H1 (cell line): ENCODE results near the gene MAPK8IP3. TPM values are rescaled to one million over a fixed set of nuclear protein-coding genes. Genes with fewer than 3 reads are reported as not detected.

ENCODE experiments used
- CTCF ChIA-PET: fragments of 300-600 bp; sonication (Branson Sonifier 250); formaldehyde crosslinking; loops from one replicate; lab custom pipeline; 2021; ENCODE audit not compliant: partially characterized antibody; lab: Charles Lee
- POLR2A ChIA-PET: fragments of 300-600 bp; sonication (Branson Sonifier 250); formaldehyde crosslinking; loops from one replicate; lab custom pipeline; 2021; ENCODE audit warnings: inconsistent platforms; ENCODE audit not compliant: partially characterized antibody; lab: Charles Lee
- DNase-seq, 2 experiments: peaks; one replicate each; pipeline versions ENCODE4 v3.0.0 to v3.0.0-alpha.2; 2010 to 2022; ENCODE audit warnings: low spot score in 2 of 2, low read depth in 1 of 2, mixed read lengths in 1 of 2
- FAIRE-seq: peaks from 2 replicates; lab custom pipeline; 2011; peaks lifted over from hg19 to GRCh38; lab: Jason Lieb, UNC
- H2AFZ ChIP-seq: 2 replicates; pipeline ENCODE4 v1.8.1; 2012; ENCODE audit warnings: low read length, inconsistent platforms
- H2AK5ac ChIP-seq: 2 replicates; pipeline ENCODE4 v1.6.1; 2013; ENCODE audit warnings: low read depth, low read length
- H2BK120ac ChIP-seq: replicated peaks from 2 replicates; pipeline ENCODE3; 2013; ENCODE audit warnings: low read depth, low read length, inconsistent platforms
- H2BK12ac ChIP-seq: 2 replicates; pipeline ENCODE4 v1.6.1; 2013; ENCODE audit warnings: low read depth, low read length
- H2BK15ac ChIP-seq: 2 replicates; pipeline ENCODE4 v1.6.1; 2013; ENCODE audit warnings: low read length
- H2BK20ac ChIP-seq: 2 replicates; pipeline ENCODE4 v1.6.1; 2013; ENCODE audit warnings: low read length
- H2BK5ac ChIP-seq: 2 replicates; pipeline ENCODE4 v1.6.1; 2013; ENCODE audit warnings: low read depth, low read length
- H3K14ac ChIP-seq: 2 replicates; pipeline ENCODE4 v1.6.1; 2013; ENCODE audit warnings: inconsistent platforms; ENCODE audit not compliant: insufficient read length
- H3K18ac ChIP-seq: 2 replicates; pipeline ENCODE4 v1.6.1; 2013; ENCODE audit warnings: low read length; ENCODE audit errors: extremely low read depth
- H3K23ac ChIP-seq: 2 replicates; pipeline ENCODE4 v1.6.1; 2013; ENCODE audit warnings: inconsistent platforms; ENCODE audit not compliant: insufficient read length
- H3K23me2 ChIP-seq: 2 replicates; pipeline ENCODE4 v1.6.1; 2013; ENCODE audit warnings: low read depth, low read length
- H3K27ac ChIP-seq: 2 replicates; pipeline ENCODE4 v1.6.1; 2011; ENCODE audit warnings: low read depth, low read length, inconsistent platforms
- H3K27me3 ChIP-seq, 4 experiments: replicated peaks in 1 of 4; 1 replicate in 1 of 4; 2 replicates in 3 of 4; pipeline versions ENCODE4 v1.6.1 to v1.8.1; 2011 to 2013; ENCODE audit warnings: low read length in 3 of 4, mild to moderate bottlenecking in 3 of 4, inconsistent platforms in 2 of 4, mixed read lengths in 2 of 4, moderate library complexity in 1 of 4; ENCODE audit not compliant: control insufficient read depth in 3 of 4, insufficient read depth in 3 of 4; ENCODE audit errors: extremely low read depth in 1 of 4
- H3K36me3 ChIP-seq, 4 experiments: 2 replicates each; pipeline versions ENCODE4 v1.6.1 to v1.8.1; 2011 to 2013; ENCODE audit warnings: mild to moderate bottlenecking in 4 of 4, low read length in 3 of 4, moderate library complexity in 2 of 4, control low read depth in 1 of 4, inconsistent platforms in 1 of 4; ENCODE audit not compliant: insufficient read depth in 4 of 4, control insufficient read depth in 2 of 4
- H3K4ac ChIP-seq: replicated peaks from 2 replicates; pipeline ENCODE3; 2013; ENCODE audit warnings: low read length, low read depth, mixed read lengths, inconsistent platforms; ENCODE audit not compliant: insufficient read length
- H3K4me1 ChIP-seq, 4 experiments: replicated peaks in 1 of 4; 1 replicate in 1 of 4; 2 replicates in 3 of 4; pipeline versions ENCODE4 v1.6.1 to v1.8.1; 2011 to 2013; ENCODE audit warnings: low read length in 3 of 4, inconsistent platforms in 2 of 4, mixed read lengths in 1 of 4; ENCODE audit not compliant: insufficient read depth in 4 of 4, control insufficient read depth in 3 of 4
- H3K4me2 ChIP-seq, 2 experiments: 2 replicates each; pipeline versions ENCODE4 v1.6.1 to v1.8.1; 2011 to 2013; ENCODE audit warnings: low read depth in 2 of 2, low read length in 2 of 2, control low read depth in 1 of 2, inconsistent platforms in 1 of 2, mild to moderate bottlenecking in 1 of 2; ENCODE audit not compliant: insufficient read depth in 1 of 2
- H3K4me3 ChIP-seq, 4 experiments: fragments of 200-600, 300-600 bp in 1 of 4; sonication (generic), shearing (Covaris generic), sonication (Bioruptor Twin) in 1 of 4; 2 replicates each; pipeline versions ENCODE4 v1.5.1 to v1.8.1; 2011 to 2016; ENCODE audit warnings: low read length in 4 of 4, low read depth in 3 of 4, control low read depth in 2 of 4, inconsistent platforms in 2 of 4, mild to moderate bottlenecking in 2 of 4, mixed read lengths in 1 of 4, moderate library complexity in 1 of 4; ENCODE audit not compliant: insufficient read depth in 2 of 4; ENCODE audit errors: extremely low read depth in 1 of 4
- H3K56ac ChIP-seq: replicated peaks from 2 replicates; pipeline ENCODE3; 2013; ENCODE audit warnings: low read depth, mild to moderate bottlenecking, mixed read lengths, low read length, inconsistent platforms; ENCODE audit not compliant: insufficient read length
- H3K79me1 ChIP-seq: 2 replicates; pipeline ENCODE4 v1.6.1; 2013; ENCODE audit warnings: low read depth, low read length, control low read depth
- H3K79me2 ChIP-seq, 2 experiments: 2 replicates each; pipeline versions ENCODE4 v1.6.1 to v1.8.1; 2012 to 2013; ENCODE audit warnings: low read length in 2 of 2, mild to moderate bottlenecking in 2 of 2, inconsistent platforms in 1 of 2; ENCODE audit not compliant: insufficient read depth in 2 of 2, control insufficient read depth in 1 of 2
- H3K9ac ChIP-seq, 4 experiments: replicated peaks in 1 of 4; 1 replicate in 1 of 4; 2 replicates in 3 of 4; pipeline versions ENCODE4 v1.6.1 to v1.8.1; 2011 to 2013; ENCODE audit warnings: low read depth in 3 of 4, low read length in 3 of 4, control low read depth in 2 of 4, mild to moderate bottlenecking in 2 of 4, moderate library complexity in 2 of 4, inconsistent platforms in 1 of 4; ENCODE audit errors: extremely low read depth in 1 of 4
- H3K9me3 ChIP-seq, 2 experiments: 2 replicates each; pipeline versions ENCODE4 v1.6.1 to v1.8.1; 2012 to 2013; ENCODE audit warnings: mild to moderate bottlenecking in 2 of 2, moderate library complexity in 2 of 2, control low read depth in 1 of 2, inconsistent platforms in 1 of 2, low read depth in 1 of 2, low read length in 1 of 2, mixed read lengths in 1 of 2; ENCODE audit not compliant: insufficient read depth in 2 of 2
- H4K20me1 ChIP-seq, 2 experiments: replicated peaks in 1 of 2; 2 replicates each; pipeline versions ENCODE3 to v1.8.1; 2011 to 2013; ENCODE audit warnings: inconsistent platforms in 2 of 2, low read length in 2 of 2, mild to moderate bottlenecking in 1 of 2; ENCODE audit not compliant: insufficient read depth in 2 of 2, control insufficient read depth in 1 of 2
- H4K5ac ChIP-seq: 2 replicates; pipeline ENCODE4 v1.6.1; 2013; ENCODE audit warnings: low read length, low read depth, mixed read lengths, inconsistent platforms; ENCODE audit not compliant: insufficient read length
- H4K8ac ChIP-seq: 2 replicates; pipeline ENCODE4 v1.8.0; 2013; ENCODE audit warnings: mild to moderate bottlenecking, moderate library complexity, low read length, inconsistent platforms; ENCODE audit not compliant: insufficient read depth; ENCODE audit errors: extremely low read depth
- H4K91ac ChIP-seq: replicated peaks from 2 replicates; pipeline ENCODE3; 2013; ENCODE audit warnings: low read length, mixed read lengths, inconsistent platforms; ENCODE audit not compliant: insufficient read length
- CEBPB ChIP-seq: IDR thresholded peaks from 2 replicates; pipeline ENCODE4 v1.6.1; 2012; ENCODE audit warnings: low read depth, low read length
- FOSL1 ChIP-seq: IDR thresholded peaks from 2 replicates; pipeline ENCODE4 v1.6.1; 2011; ENCODE audit warnings: mild to moderate bottlenecking, low read depth, low read length, moderate library complexity; ENCODE audit not compliant: insufficient read depth
- KDM5A ChIP-seq: fragments of 200-600 bp; IDR thresholded peaks from 2 replicates; pipeline ENCODE4 v1.7.1; 2012; ENCODE audit warnings: mild to moderate bottlenecking, low read length, inconsistent platforms, mixed read lengths
- SAP30 ChIP-seq: fragments of 300-600 bp; sonication (generic); IDR thresholded peaks from 2 replicates; pipeline ENCODE4 v1.7.1; 2012; ENCODE audit warnings: low read length, moderate library complexity, mild to moderate bottlenecking, inconsistent platforms; ENCODE audit not compliant: insufficient read depth, insufficient replicate concordance
- SIX5 ChIP-seq: IDR thresholded peaks from 2 replicates; pipeline ENCODE4 v1.6.1; 2011; ENCODE audit warnings: mild to moderate bottlenecking, low read depth, low read length
- SP4 ChIP-seq: IDR thresholded peaks from 2 replicates; pipeline ENCODE4 v1.6.1; 2012; ENCODE audit warnings: low read length, inconsistent platforms
- TCF12 ChIP-seq: IDR thresholded peaks from 2 replicates; pipeline ENCODE4 v1.6.1; 2011; ENCODE audit warnings: low read depth, mild to moderate bottlenecking, low read length
- YY1 ChIP-seq: IDR thresholded peaks from 2 replicates; pipeline ENCODE4 v1.6.1; 2011; ENCODE audit warnings: low read depth, mild to moderate bottlenecking, low read length
- WGBS, 2 experiments: shearing (Covaris generic) in 1 of 2; methylation state at CpG; one replicate each; pipeline versions ENCODE4 v1.1.6 to v1.1.7; 2013 to 2015; ENCODE audit warnings: low lambda C conversion rate in 2 of 2, mixed read lengths in 2 of 2, inconsistent platforms in 1 of 2, low coverage in 1 of 2, missing lambda C conversion rate in 1 of 2; ENCODE audit not compliant: insufficient replicate concordance in 2 of 2, insufficient coverage in 1 of 2, insufficient read length in 1 of 2; ENCODE audit errors: extremely low coverage in 1 of 2, missing lambda C conversion rate in 1 of 2; 5-methylcytosine and 5-hydroxymethylcytosine counted together
- polyA plus RNA-seq, 7 experiments: library from polyadenylated mRNA; depleted of rRNA in 3 of 7; stranded (reverse) in 5 of 7; unstranded in 2 of 7; fragments of >200 nt in 5 of 7; fragments of 200-250 nt in 2 of 7; gene quantifications; 1 replicate in 5 of 7; 2 replicates in 1 of 7; 4 replicates in 1 of 7; pipeline versions ENCODE4 v1.2.1 to v1.2.3, GENCODE V29; 2011 to 2013; ENCODE audit warnings: missing spikeins in 2 of 7, mixed read lengths in 2 of 7
- total RNA-seq: library from RNA; stranded (reverse); fragmentation: NEBNext Ultra II Directional; extraction: Animal tissue kit (Norgen Biotek cat#: 25700); gene quantifications from 2 replicates; pipeline ENCODE4 v1.2.1, GENCODE V29; 2021
- TF ChIP-seq, protein P1 (sequence below): IDR thresholded peaks from 2 replicates; pipeline ENCODE4 v1.6.1; 2012; ENCODE audit warnings: inconsistent platforms
- TF ChIP-seq, protein P2 (sequence below), 3 experiments: IDR thresholded peaks; 1 replicate in 2 of 3; 2 replicates in 1 of 3; pipeline versions ENCODE4 v1.5.1 to v1.6.1; 2011; ENCODE audit warnings: low read length in 3 of 3, mild to moderate bottlenecking in 3 of 3, inconsistent platforms in 2 of 3, low read depth in 1 of 3, moderate library complexity in 1 of 3; ENCODE audit not compliant: insufficient read depth in 1 of 3; ENCODE audit errors: control extremely low read depth in 1 of 3
- TF ChIP-seq, protein P3 (sequence below): IDR thresholded peaks from 2 replicates; pipeline ENCODE4 v1.6.1; 2011; ENCODE audit warnings: low read depth, mild to moderate bottlenecking, low read length; ENCODE audit not compliant: insufficient read depth

MAPK8IP3 gene
- total and polyA plus RNA-seq, 2 of the 8 experiments (the other 6 are each of a cell fraction or from before 2014, with no cell fraction given), result 16.9 to 43.4 TPM

DNA sequence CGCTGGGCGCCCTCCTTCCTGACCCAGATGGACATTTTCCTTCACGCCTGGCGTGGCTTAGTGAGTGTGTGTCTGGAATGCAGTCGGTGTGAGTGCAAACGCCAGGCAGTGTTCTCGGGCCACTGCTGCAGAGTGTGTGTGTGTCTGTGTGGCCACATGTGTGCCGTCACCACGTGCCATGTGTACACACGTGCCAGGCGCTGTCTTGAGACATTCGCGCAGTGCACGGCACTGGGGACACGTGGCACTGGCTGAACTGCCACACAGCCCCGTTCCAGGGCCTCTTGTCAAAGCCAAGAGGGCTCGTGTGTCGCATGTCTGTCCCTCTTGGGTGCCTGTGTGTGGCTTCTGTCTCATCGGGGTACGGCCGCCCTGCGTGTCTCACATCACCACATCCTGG is 28.8 kb downstream of the MAPK8IP3 start:
- H3K4me3 ChIP-seq, result no peak overlapping the region
- H4K20me1 ChIP-seq, result no peaks in the 10 kb centered on the region
- DNase-seq, result no peak
- no peak overlapping the region for H2BK120ac ChIP-seq
- H3K79me2 ChIP-seq, result no peaks in the 10 kb centered on the region
- no peak for FAIRE-seq
- no peaks in the 10 kb centered on the region for H3K23me2 ChIP-seq
- H2AFZ ChIP-seq, result no peak overlapping the region
- no peak overlapping the region for H4K91ac ChIP-seq
- peak overlapping the region; percentile 32; the same call in 1 of the 2 replicates for H2AK5ac ChIP-seq
- H2BK5ac ChIP-seq, result no peak overlapping the region; the same call in 1 of the 2 replicates
- no peak overlapping the region for H2BK20ac ChIP-seq
- H3K4me1 ChIP-seq, result no peaks in the 10 kb centered on the region
- no peak overlapping the region for H3K4ac ChIP-seq
- H2BK12ac ChIP-seq, result no peak overlapping the region
- no peak overlapping the region for H3K23ac ChIP-seq
- no peak overlapping the region for H3K4me2 ChIP-seq
- no peak overlapping the region for H4K5ac ChIP-seq
- H2BK15ac ChIP-seq, result no peak overlapping the region
- ChIA-PET CTCF (no interaction called here), POLR2A (interaction anchor here (1.6 kb wide), 1 partner anchor 9 kb away, joined by 4 read pairs; no protein-coding TSS in a partner anchor)
- H3K18ac ChIP-seq, result no peak overlapping the region
- peaks cover 51 to 55% of the 10 kb centered on the region in 2 experiments for H3K9me3 ChIP-seq
- no peak overlapping the region for H3K14ac ChIP-seq
- H3K27me3 ChIP-seq, result no peaks in the 10 kb centered on the region
- no peak overlapping the region for H4K8ac ChIP-seq
- no peak overlapping the region for H3K27ac ChIP-seq
- H3K56ac ChIP-seq, result no peak overlapping the region
- WGBS, 2 experiments, result 93% methylated on average over 22 of the region's 22 CpGs; no CpG with 5 or more reads in 1 of the 2 experiments
- no peaks in the 10 kb centered on the region for H3K79me1 ChIP-seq
- H3K36me3 ChIP-seq, result peaks cover 0 to 18% (median 2%) of the 10 kb centered on the region in 4 experiments; a peak in 5 of 8 replicates
- H3K9ac ChIP-seq, result no peak overlapping the region
- TF ChIP-seq, protein P1, sequence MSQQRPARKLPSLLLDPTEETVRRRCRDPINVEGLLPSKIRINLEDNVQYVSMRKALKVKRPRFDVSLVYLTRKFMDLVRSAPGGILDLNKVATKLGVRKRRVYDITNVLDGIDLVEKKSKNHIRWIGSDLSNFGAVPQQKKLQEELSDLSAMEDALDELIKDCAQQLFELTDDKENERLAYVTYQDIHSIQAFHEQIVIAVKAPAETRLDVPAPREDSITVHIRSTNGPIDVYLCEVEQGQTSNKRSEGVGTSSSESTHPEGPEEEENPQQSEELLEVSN, result no peak
- no peak for TF ChIP-seq SAP30
- no peak for TF ChIP-seq SIX5
- TF ChIP-seq, protein P2, sequence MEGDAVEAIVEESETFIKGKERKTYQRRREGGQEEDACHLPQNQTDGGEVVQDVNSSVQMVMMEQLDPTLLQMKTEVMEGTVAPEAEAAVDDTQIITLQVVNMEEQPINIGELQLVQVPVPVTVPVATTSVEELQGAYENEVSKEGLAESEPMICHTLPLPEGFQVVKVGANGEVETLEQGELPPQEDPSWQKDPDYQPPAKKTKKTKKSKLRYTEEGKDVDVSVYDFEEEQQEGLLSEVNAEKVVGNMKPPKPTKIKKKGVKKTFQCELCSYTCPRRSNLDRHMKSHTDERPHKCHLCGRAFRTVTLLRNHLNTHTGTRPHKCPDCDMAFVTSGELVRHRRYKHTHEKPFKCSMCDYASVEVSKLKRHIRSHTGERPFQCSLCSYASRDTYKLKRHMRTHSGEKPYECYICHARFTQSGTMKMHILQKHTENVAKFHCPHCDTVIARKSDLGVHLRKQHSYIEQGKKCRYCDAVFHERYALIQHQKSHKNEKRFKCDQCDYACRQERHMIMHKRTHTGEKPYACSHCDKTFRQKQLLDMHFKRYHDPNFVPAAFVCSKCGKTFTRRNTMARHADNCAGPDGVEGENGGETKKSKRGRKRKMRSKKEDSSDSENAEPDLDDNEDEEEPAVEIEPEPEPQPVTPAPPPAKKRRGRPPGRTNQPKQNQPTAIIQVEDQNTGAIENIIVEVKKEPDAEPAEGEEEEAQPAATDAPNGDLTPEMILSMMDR (IDR thresholded peaks at IDR 0.05; ENCODE audit: control extremely low read depth in 1 of 3, insufficient read depth in 1 of 3, low read depth in 1 of 3, low read length in 3 of 3), result no peak
- no peak for TF ChIP-seq SP4
- no peak for TF ChIP-seq YY1
- TF ChIP-seq, protein P3, sequence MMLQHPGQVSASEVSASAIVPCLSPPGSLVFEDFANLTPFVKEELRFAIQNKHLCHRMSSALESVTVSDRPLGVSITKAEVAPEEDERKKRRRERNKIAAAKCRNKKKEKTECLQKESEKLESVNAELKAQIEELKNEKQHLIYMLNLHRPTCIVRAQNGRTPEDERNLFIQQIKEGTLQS, result no peak
- TF ChIP-seq TCF12, result no peak
- TF ChIP-seq FOSL1, result no peak
- TF ChIP-seq CEBPB, result no peak
- no peak for TF ChIP-seq KDM5A
